SK-N-MC (cell line): ENCODE measurements around the gene SLC25A22.

Experiments used
- EZH2 ChIP-seq: fragments of 200-600 bp; sonication (generic); IDR thresholded peaks from one replicate; pipeline ENCODE4 v1.6.1; 2017; ENCODE audit warnings: antibody characterized with exemption
- FOXP2 ChIP-seq: optimal IDR thresholded peaks from 2 replicates; pipeline ENCODE3; 2011; ENCODE audit warnings: mild to moderate bottlenecking, moderate library complexity; ENCODE audit not compliant: insufficient read depth; ENCODE audit errors: extremely low read length, control extremely low read depth
- POLR2AphosphoS5 ChIP-seq: IDR thresholded peaks from 2 replicates; pipeline ENCODE4 v1.6.1; 2012; ENCODE audit warnings: mild to moderate bottlenecking, low read depth, low read length, borderline replicate concordance

- no peak for TF ChIP-seq EZH2
- TF ChIP-seq POLR2AphosphoS5 = no peak
- TF ChIP-seq FOXP2 = no peak
Observed at GRCh38 chr11:788009-788640, 10.0 kb downstream of the SLC25A22 start.
